H9 (cell line): Measurements from ENCODE around the gene ERC1. TPM values are rescaled to one million over a fixed set of nuclear protein-coding genes. Genes with fewer than 3 reads are reported as not detected.

Experiments used
- DNase-seq: peaks from one replicate; pipeline ENCODE4 v3.0.0-alpha.2; 2017
- H2AFZ ChIP-seq: one replicate; pipeline ENCODE4 v1.6.1; 2013; ENCODE audit warnings: mild to moderate bottlenecking, low read length, control low read depth, moderate library complexity
- H2AK5ac ChIP-seq: 2 replicates; pipeline ENCODE4 v1.6.1; 2013; ENCODE audit warnings: low read length, control low read depth, mixed read lengths; ENCODE audit not compliant: insufficient read length
- H2BK120ac ChIP-seq: one replicate; pipeline ENCODE4 v1.6.1; 2013; ENCODE audit warnings: low read depth, mild to moderate bottlenecking, low read length, control low read depth, inconsistent platforms; ENCODE audit not compliant: poor library complexity, severe bottlenecking
- H2BK12ac ChIP-seq: 2 replicates; pipeline ENCODE4 v1.6.1; 2013; ENCODE audit warnings: low read length, control low read depth, mixed read lengths, low read depth; ENCODE audit not compliant: insufficient read length
- H2BK15ac ChIP-seq: 2 replicates; pipeline ENCODE4 v1.6.1; 2013; ENCODE audit warnings: low read depth, low read length, control low read depth
- H2BK20ac ChIP-seq: one replicate; pipeline ENCODE4 v1.6.1; 2013; ENCODE audit warnings: low read depth, mild to moderate bottlenecking, low read length, control low read depth, inconsistent platforms; ENCODE audit not compliant: poor library complexity, severe bottlenecking
- H2BK5ac ChIP-seq: 2 replicates; pipeline ENCODE4 v1.6.1; 2013; ENCODE audit warnings: low read length, control low read depth, mixed read lengths; ENCODE audit not compliant: insufficient read length
- H3K14ac ChIP-seq: 2 replicates; pipeline ENCODE4 v1.6.1; 2013; ENCODE audit warnings: low read length, control low read depth; ENCODE audit not compliant: insufficient read depth
- H3K18ac ChIP-seq: 2 replicates; pipeline ENCODE4 v1.6.1; 2013; ENCODE audit warnings: low read depth, mild to moderate bottlenecking, mixed read lengths, low read length, control low read depth; ENCODE audit not compliant: insufficient read length
- H3K23ac ChIP-seq: 2 replicates; pipeline ENCODE4 v1.6.1; 2013; ENCODE audit warnings: low read length, control low read depth, mixed read lengths, low read depth; ENCODE audit not compliant: insufficient read length
- H3K23me2 ChIP-seq: 2 replicates; pipeline ENCODE4 v1.6.1; 2013; ENCODE audit warnings: low read depth, mild to moderate bottlenecking, mixed read lengths, low read length, control low read depth; ENCODE audit not compliant: insufficient read length, poor library complexity, severe bottlenecking
- H3K27ac ChIP-seq: 2 replicates; pipeline ENCODE4 v1.5.1; 2013; ENCODE audit warnings: low read length, control low read depth, mixed read lengths, low read depth; ENCODE audit not compliant: insufficient read length
- H3K27me3 ChIP-seq: 2 replicates; pipeline ENCODE4 v1.6.1; 2013; ENCODE audit warnings: low read length, control low read depth, inconsistent platforms; ENCODE audit not compliant: insufficient read depth
- H3K4ac ChIP-seq: 2 replicates; pipeline ENCODE4 v1.6.1; 2013; ENCODE audit warnings: low read depth, mild to moderate bottlenecking, control low read depth, inconsistent platforms, low read length, moderate library complexity
- H3K4me1 ChIP-seq: 2 replicates; pipeline ENCODE4 v1.6.1; 2013; ENCODE audit warnings: low read length, control low read depth, inconsistent platforms; ENCODE audit not compliant: insufficient read depth
- H3K4me2 ChIP-seq: 2 replicates; pipeline ENCODE4 v1.6.1; 2013; ENCODE audit warnings: low read length, control low read depth, mixed read lengths; ENCODE audit not compliant: insufficient read length, insufficient read depth
- H3K56ac ChIP-seq: 2 replicates; pipeline ENCODE4 v1.6.1; 2013; ENCODE audit warnings: low read depth, mild to moderate bottlenecking, mixed read lengths, low read length, control low read depth; ENCODE audit not compliant: insufficient read length
- H3K79me1 ChIP-seq: 2 replicates; pipeline ENCODE4 v1.6.1; 2013; ENCODE audit warnings: low read depth, mild to moderate bottlenecking, moderate library complexity, low read length, control low read depth, inconsistent platforms; ENCODE audit not compliant: insufficient read depth, poor library complexity, severe bottlenecking
- H3K79me2 ChIP-seq: 2 replicates; pipeline ENCODE4 v1.6.1; 2013; ENCODE audit warnings: low read length, control low read depth, inconsistent platforms; ENCODE audit not compliant: insufficient read depth
- H3K9ac ChIP-seq: 2 replicates; pipeline ENCODE4 v1.6.1; 2013; ENCODE audit warnings: low read length, control low read depth, mixed read lengths; ENCODE audit not compliant: insufficient read length; ENCODE audit errors: extremely low read depth
- H3K9me3 ChIP-seq: one replicate; pipeline ENCODE4 v1.6.1; 2013; ENCODE audit warnings: low read depth, low read length, inconsistent platforms; ENCODE audit not compliant: control insufficient read depth
- H3T11ph ChIP-seq: one replicate; pipeline ENCODE4 v1.6.1; 2013; ENCODE audit warnings: mild to moderate bottlenecking, low read length, control low read depth, inconsistent platforms
- H4K20me1 ChIP-seq: one replicate; pipeline ENCODE4 v1.6.1; 2013; ENCODE audit not compliant: control insufficient read depth, insufficient read length, insufficient read depth
- H4K5ac ChIP-seq: 2 replicates; pipeline ENCODE4 v1.6.1; 2013; ENCODE audit warnings: low read depth, mild to moderate bottlenecking, mixed read lengths, low read length, control low read depth; ENCODE audit not compliant: insufficient read length
- H4K8ac ChIP-seq: replicated peaks from 2 replicates; pipeline ENCODE4 v1.6.1; 2013; ENCODE audit warnings: low read length, control low read depth, mixed read lengths, low read depth; ENCODE audit not compliant: insufficient read length
- H4K91ac ChIP-seq: 2 replicates; pipeline ENCODE4 v1.6.1; 2013; ENCODE audit warnings: low read depth, mild to moderate bottlenecking, moderate library complexity, mixed read lengths, low read length, control low read depth; ENCODE audit not compliant: insufficient read length
- H3K27ac Mint-ChIP-seq, 3 experiments: 2 replicates in 2 of 3; 3 replicates in 1 of 3; pipeline ENCODE4 v1.8.0; 2020 to 2021; ENCODE audit warnings: mixed read lengths in 3 of 3, mild to moderate bottlenecking in 1 of 3, moderate library complexity in 1 of 3
- H3K27me3 Mint-ChIP-seq: 2 replicates; pipeline ENCODE4 v1.8.0; 2021; ENCODE audit warnings: low read depth, mild to moderate bottlenecking, moderate library complexity, mixed read lengths
- H3K36me3 Mint-ChIP-seq, 3 experiments: 2 replicates in 2 of 3; 3 replicates in 1 of 3; pipeline ENCODE4 v1.8.0; 2020 to 2021; ENCODE audit warnings: low read depth in 3 of 3, mixed read lengths in 3 of 3; ENCODE audit not compliant: insufficient read depth in 1 of 3
- H3K4me1 Mint-ChIP-seq, 2 experiments: 2 replicates each; pipeline ENCODE4 v1.8.0; 2020; ENCODE audit warnings: mixed read lengths in 2 of 2
- H3K4me3 Mint-ChIP-seq, 2 experiments: 2 replicates in 1 of 2; 3 replicates in 1 of 2; pipeline ENCODE4 v1.8.0; 2020 to 2021; ENCODE audit warnings: mild to moderate bottlenecking in 2 of 2, mixed read lengths in 2 of 2, moderate library complexity in 1 of 2
- H3K9me3 Mint-ChIP-seq, 2 experiments: 2 replicates in 1 of 2; 3 replicates in 1 of 2; pipeline ENCODE4 v1.8.0; 2020; ENCODE audit warnings: mild to moderate bottlenecking in 2 of 2, mixed read lengths in 2 of 2, moderate library complexity in 1 of 2
- CTCF ChIP-seq: fragments of 200-600 bp; sonication (generic); conservative IDR thresholded peaks from 3 replicates; pipeline ENCODE4 v1.8.0; 2021; ENCODE audit warnings: antibody characterized with exemption, mild to moderate bottlenecking
- WGBS: extraction: QIAGEN DNeasy Blood & Tissue Kit; methylation state at CpG from one replicate; pipeline ENCODE4 v1.1.7; 2013; ENCODE audit warnings: missing lambda C conversion rate, low lambda C conversion rate, mixed read lengths; ENCODE audit not compliant: insufficient read length; ENCODE audit errors: extremely low coverage; 5-methylcytosine and 5-hydroxymethylcytosine counted together
- total RNA-seq: library from RNA; stranded (reverse); gene quantifications from 2 replicates; pipeline ENCODE4 v1.2.1, GENCODE V29; 2021

The ERC1 gene
- total RNA-seq, 1 experiment from 2014 or later: 51.2 TPM

GRCh38 chr12:1542599-1542998 is 551.6 kb downstream of the ERC1 start:
- Mint-ChIP-seq H3K27ac (no peak overlapping the region), H3K4me1 (peaks cover 5 to 6% of the 10 kb centered on the region in 2 experiments), H3K9me3 (peaks cover 4 to 11% of the 10 kb centered on the region in 2 experiments; a peak in 4 of 5 replicates), H3K4me3 (no peak overlapping the region), H3K36me3 (peaks cover 0 to 12% (median 5%) of the 10 kb centered on the region in 3 experiments; a peak in 2 of 7 replicates), H3K27me3 (peaks cover 35% of the 10 kb centered on the region)
- H3K4ac ChIP-seq: no peak overlapping the region
- no peak for DNase-seq
- H3K23me2 ChIP-seq: no peaks in the 10 kb centered on the region
- no peak overlapping the region for H3K14ac ChIP-seq
- TF ChIP-seq CTCF: no peak
- no peak overlapping the region for H4K91ac ChIP-seq
- no peak overlapping the region for H3T11ph ChIP-seq
- no peaks in the 10 kb centered on the region for H3K4me1 ChIP-seq
- H2BK5ac ChIP-seq: no peak overlapping the region
- no peak overlapping the region for H3K4me2 ChIP-seq
- H3K79me2 ChIP-seq: no peaks in the 10 kb centered on the region
- H3K9ac ChIP-seq: no peak overlapping the region
- no peaks in the 10 kb centered on the region for H4K20me1 ChIP-seq
- H3K79me1 ChIP-seq: no peaks in the 10 kb centered on the region
- no peak overlapping the region for H3K27ac ChIP-seq
- no peak overlapping the region for H3K23ac ChIP-seq
- no CpG with 5 or more reads among the region's 7 CpGs for WGBS
- no peak overlapping the region for H4K5ac ChIP-seq
- no peak overlapping the region for H2AK5ac ChIP-seq
- no peak overlapping the region for H2BK120ac ChIP-seq
- no peak overlapping the region for H3K18ac ChIP-seq
- H2BK12ac ChIP-seq: no peak overlapping the region
- no peak overlapping the region for H4K8ac ChIP-seq
- H3K27me3 ChIP-seq: no peaks in the 10 kb centered on the region
- no peak overlapping the region for H2AFZ ChIP-seq
- H2BK15ac ChIP-seq: no peak overlapping the region
- no peak overlapping the region for H3K56ac ChIP-seq
- no peaks in the 10 kb centered on the region for H3K9me3 ChIP-seq
- no peak overlapping the region for H2BK20ac ChIP-seq
